Stimulated activated CD4-positive, alpha-beta T cell treated with anti-CD3 and anti-CD28 coated beads, Interleukin-2, amount 100 ng/mL, for 4 hours (primary cell): ENCODE measurements around the gene SMG6.
A peak's percentile ranks its signal among the peaks of the same experiment; 100 is the strongest.
"Not testable (repeated sequence)": the region's sequence is repeated elsewhere in the genome, so short reads cannot be mapped to it uniquely, and the experiment has no call there.

Experiments
- DNase-seq: peaks from one replicate; pipeline ENCODE4 v3.0.0-alpha.2; 2020; ENCODE audit warnings: low read depth

The SMG6 gene

GRCh38 chr17:2025622-2026309 is 277.8 kb downstream of the SMG6 start:
- no peak for DNase-seq

GRCh38 chr17:2025220-2025621 is 278.4 kb downstream of the SMG6 start, which contains the start of gene RTN4RL1:
Gene RTN4RL1, minus strand, starts transcription at chr17:2025334. Its CDS starts 469 bp downstream, at chr17:2024865.
- peak; percentile 77 for DNase-seq

GRCh38 chr17:2024572-2025219 is 278.9 kb downstream of the SMG6 start:
- no peak for DNase-seq

DNA sequence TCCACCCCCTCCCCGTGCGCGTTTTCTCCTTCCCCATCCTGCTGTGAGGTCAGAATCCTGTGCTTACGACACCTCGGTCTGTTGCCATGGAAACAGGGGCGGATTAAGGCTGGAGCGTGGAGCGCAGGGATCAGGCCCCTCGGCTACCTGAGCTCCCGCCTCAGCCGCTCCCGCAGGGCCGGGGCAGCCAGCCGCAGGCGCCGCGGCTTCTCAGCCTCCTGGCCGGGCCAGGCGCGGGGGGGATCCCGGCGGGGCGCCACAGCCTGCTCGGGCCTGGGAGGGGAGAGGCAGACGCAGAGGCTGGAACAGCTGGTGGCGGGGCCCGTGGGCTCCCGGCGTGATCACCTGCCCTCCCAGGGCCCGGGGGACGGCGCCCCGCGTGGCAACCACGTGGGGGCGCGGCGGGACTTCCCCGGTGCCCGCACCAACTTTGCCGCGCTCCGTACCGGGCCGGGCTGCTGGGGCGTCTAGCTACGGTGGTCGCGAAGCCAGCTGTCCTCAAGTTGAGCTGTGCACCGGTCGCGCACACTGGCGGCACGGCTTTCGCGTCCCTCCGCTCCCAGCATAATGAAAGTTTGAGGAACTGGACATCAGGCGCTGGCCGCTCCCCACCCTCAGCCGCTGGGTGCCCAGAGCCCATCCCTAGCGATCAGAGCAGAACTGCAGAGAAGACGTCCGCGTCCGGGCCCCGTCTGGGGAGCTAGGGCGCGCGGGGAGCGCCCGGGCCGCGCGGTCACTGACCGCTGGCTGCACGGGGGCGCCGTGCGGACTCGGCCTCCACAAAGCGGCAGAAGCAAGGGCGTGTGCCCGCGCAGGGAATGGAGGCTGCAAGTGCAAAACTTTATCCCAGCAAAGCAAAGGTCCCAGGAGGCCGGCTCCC is 279.7 kb downstream of the SMG6 start:
- DNase-seq: no peak

DNA sequence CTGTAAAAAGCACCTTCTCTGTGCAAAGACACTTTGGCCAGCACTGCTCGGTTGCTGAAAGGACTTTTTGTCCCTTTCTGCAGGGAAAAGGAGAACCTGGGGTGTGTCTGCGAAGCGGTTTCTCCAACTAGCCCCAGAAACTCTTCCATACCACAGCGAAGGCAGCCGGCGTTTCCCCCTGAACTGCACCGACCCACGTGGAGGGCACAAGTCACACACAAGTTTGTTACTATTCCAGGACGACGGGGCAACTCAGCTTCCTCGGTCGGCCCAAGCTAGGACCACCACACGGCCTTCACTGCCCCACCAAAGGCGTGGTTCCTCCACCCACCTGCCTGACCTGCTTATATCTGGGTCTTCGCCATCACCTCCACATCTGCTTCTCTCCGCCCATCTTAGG is 280.3 kb downstream of the SMG6 start:
- no peak for DNase-seq

GRCh38 chr17:2022647-2023240 is 280.8 kb downstream of the SMG6 start:
- DNase-seq: no peak

- DNase-seq: no peak
Observed at GRCh38 chr17:2020721-2021120, 282.9 kb downstream of the SMG6 start.

DNA sequence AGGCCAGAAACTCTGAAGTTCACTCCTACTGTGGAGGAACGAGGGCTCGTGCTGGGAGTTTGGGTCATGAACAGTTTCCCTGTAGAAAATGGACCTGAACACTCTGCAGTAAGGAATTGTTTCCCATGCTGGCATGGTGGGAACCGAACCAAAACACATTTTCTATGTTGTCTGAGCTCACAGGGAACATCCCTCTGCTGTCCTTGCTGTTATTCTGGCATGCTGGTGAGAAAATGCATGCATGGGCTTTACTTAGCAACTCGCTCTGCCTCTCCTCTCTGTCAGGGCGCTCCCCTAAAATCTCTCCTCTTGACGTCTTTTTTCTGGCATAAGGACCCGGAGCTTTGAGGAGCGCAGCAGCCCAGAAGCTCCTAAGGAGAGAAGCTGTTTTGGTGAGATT is 283.9 kb downstream of the SMG6 start:
- no peak for DNase-seq

- DNase-seq: no peak
Observed at GRCh38 chr17:2018716-2019510, 284.7 kb downstream of the SMG6 start.

- no peak for DNase-seq
Observed at GRCh38 chr17:2017274-2017941, 286.2 kb downstream of the SMG6 start.

DNA sequence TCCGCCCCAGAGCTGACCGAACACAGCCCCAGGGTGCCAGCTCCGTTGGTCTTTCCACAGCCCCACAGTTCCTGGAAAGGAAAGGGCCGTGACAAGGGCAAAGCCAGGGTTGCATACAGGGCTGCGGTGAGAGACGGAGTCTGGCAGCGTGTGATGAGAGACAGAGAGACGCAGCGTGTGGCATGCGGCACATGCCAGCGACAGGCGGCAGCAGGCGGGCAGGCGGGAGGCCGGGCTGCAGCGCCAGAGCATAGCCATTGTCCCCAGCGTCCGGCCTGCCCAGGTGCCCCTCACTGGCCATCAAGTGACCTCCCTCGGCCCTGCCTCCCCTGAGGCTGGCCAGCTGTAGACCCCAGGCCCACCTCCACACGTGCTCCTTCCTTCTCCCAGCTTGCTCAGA is 287.1 kb downstream of the SMG6 start:
- no peak for DNase-seq

GRCh38 chr17:2015314-2015713 is 288.3 kb downstream of the SMG6 start:
- no peak for DNase-seq

GRCh38 chr17:2013994-2014317 is 289.6 kb downstream of the SMG6 start:
- no peak for DNase-seq

- DNase-seq: not testable (repeated sequence)
Observed at GRCh38 chr17:2013220-2013993, 290.2 kb downstream of the SMG6 start.

DNA sequence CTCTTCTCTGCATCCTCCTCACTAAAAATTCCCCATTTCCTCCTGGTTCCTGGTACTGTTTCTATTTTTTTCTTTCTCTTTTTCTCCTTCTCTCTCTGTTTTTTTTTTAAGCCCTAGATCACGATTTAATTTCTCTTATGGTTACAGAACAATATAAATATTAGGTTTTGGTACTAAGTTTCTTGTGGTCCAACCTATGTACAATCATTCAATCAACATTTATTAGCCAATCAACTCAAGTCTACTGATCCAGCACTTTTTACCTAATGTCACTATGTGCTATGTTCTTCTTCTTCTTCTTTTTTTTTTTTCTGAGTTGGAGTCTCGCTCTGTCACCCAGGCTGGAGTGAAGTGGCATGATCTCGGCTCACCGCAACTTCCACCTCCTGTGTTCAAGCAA is 291.1 kb downstream of the SMG6 start:
- no peak for DNase-seq

- no peak for DNase-seq
Observed at GRCh38 chr17:2011411-2012371, 291.9 kb downstream of the SMG6 start.
